Sciatic nerve (tissue), 2 donors: Measurements from ENCODE around the gene RYR2. TPM values are rescaled to one million over a fixed set of nuclear protein-coding genes. Genes with fewer than 3 reads are reported as not detected.

Experiments
- ATAC-seq: fragments of 200-7000 bp; cut with Tn5 transposase; one replicate; pipeline ENCODE4 v1.9.1; 2020; ENCODE audit warnings: mild to moderate bottlenecking, moderate library complexity
- DNase-seq: peaks from one replicate; pipeline ENCODE4 v3.0.0-alpha.2; 2020; ENCODE audit warnings: low spot score
- intact Hi-C: fragments of 100-400 bp; cut with DNase I; formaldehyde crosslinking; loops from one replicate; pipeline ENCODE4 v1.14.2; 2022
- total RNA-seq: library from RNA; stranded (reverse); fragmentation: NEBNext Ultra II Directional; extraction: Animal tissue kit (Norgen Biotek cat#: 25700); gene quantifications from one replicate; pipeline ENCODE4 v1.2.1, GENCODE V29; 2021
- donor health status: DM: no; HTN: no; CAD: no.
- donor health status: DM: no; HTN: no; CAD: no.

RYR2 gene
- total RNA-seq, 1 donor from 2014 or later, result 0.49 TPM

DNA sequence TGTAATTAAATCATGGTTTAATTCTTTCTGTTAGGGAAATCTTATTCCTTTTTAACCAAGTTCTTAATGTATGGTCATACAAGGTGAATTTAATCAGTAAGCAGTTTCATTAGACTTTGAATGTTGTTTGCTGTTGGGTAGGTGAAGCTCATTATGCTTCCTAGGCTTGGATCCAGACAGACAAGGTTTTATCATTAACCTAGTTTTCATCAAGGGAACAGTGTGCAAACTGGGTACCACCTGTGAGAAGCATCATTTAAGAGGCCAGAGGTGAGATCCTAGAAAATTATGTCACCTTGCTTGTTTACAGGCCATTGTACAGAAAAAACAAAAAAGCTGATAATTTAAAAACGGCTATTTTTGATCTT is 130.1 kb downstream of the RYR2 start:
- intact Hi-C loops, result no loop called here
- DNase-seq (no peak), ATAC-seq (no peak)

- no peak for DNase-seq
- intact Hi-C loops, result no loop called here
- no peak for ATAC-seq
These were observed 137.5 kb downstream of the RYR2 start for GRCh38 chr1:237179503-237179902.

DNA sequence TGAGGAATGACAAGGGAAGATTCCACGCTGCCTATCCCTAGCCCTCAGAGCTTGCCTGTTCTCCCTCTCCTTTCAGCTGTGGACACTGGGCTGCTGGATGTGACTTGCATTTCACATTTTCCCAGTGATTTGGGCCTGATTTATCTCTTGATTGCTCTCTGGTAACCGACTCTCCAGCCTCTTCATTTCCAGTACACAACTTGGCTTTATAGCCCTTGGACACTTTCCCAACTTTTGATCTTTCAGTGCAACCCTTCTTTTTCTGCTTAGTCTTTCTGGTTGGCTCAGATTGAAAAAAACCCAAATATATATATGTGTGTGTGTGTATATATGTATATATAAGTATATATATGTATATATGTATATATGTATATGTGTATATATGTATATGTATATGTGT is 138.3 kb downstream of the RYR2 start:
- DNase-seq (no peak), ATAC-seq (no peak)
- intact Hi-C loops, result no loop called here

- DNase-seq, result no peak
These were observed 139.8 kb downstream of the RYR2 start for GRCh38 chr1:237181743-237182317.

DNA sequence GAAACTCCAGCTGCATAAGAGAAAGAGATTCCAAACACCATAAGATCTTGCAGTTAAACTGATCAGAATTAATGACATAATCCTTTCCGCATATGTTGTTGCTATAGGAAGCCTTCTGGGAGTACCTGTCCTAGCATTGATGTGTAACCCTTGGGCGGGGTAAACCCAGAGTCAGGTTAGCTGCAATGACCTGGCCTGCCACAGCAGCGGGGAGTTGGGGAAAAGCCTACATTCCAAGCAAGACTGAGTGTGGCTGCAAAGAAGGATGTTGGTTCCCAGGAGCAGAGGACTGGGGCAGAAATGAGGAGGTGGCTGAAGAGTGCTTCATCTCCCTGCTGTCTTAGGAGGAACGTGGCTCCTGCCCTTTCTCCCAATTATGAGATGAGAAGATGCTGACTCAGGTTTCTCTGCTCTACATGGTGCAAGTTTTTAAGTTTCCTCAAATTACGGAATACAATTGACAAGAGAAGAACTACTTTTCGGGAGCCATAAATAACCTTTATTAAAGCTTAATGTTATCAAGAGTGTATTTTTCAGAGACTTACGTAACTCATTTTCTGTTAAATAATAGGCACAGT is 142.1 kb downstream of the RYR2 start:
- no peak for ATAC-seq
- intact Hi-C loops, result no loop called here

More at GRCh38 chr1:237181743-237182317, 139.8 kb downstream of the RYR2 start:
- ATAC-seq, result no peak
- intact Hi-C loops, result no loop called here

GRCh38 chr1:237186675-237187074 is 144.7 kb downstream of the RYR2 start:
- no peak for DNase-seq
- no peak for ATAC-seq
- intact Hi-C loops, result no loop called here

More for the DNA sequence above, 142.1 kb downstream of the RYR2 start:
- DNase-seq, result no peak

DNA sequence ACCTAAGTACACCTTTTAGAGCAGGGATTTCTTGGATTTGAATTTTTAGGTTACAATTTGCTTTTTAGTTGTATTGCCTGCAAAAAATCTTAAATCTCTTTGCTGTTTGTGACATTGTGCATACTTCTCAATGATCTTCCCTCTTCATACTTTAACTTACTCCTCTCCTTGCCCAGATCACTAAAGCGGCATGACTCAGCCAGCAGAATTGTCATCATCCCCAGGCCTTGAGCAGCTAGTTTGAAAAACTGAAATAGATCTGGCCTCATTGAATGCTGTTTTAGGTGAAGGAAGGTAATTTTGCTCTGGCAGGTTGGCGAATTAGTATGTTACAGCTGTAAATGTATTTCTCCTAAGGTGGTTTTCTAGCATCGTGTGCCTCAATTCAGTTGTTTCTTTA is 145.9 kb downstream of the RYR2 start:
- ATAC-seq (no peak), DNase-seq (no peak)
- intact Hi-C loops, result no loop called here

GRCh38 chr1:237191403-237191802 is 149.4 kb downstream of the RYR2 start:
- no peak for DNase-seq
- intact Hi-C loops, result no loop called here
- ATAC-seq, result no peak

DNA sequence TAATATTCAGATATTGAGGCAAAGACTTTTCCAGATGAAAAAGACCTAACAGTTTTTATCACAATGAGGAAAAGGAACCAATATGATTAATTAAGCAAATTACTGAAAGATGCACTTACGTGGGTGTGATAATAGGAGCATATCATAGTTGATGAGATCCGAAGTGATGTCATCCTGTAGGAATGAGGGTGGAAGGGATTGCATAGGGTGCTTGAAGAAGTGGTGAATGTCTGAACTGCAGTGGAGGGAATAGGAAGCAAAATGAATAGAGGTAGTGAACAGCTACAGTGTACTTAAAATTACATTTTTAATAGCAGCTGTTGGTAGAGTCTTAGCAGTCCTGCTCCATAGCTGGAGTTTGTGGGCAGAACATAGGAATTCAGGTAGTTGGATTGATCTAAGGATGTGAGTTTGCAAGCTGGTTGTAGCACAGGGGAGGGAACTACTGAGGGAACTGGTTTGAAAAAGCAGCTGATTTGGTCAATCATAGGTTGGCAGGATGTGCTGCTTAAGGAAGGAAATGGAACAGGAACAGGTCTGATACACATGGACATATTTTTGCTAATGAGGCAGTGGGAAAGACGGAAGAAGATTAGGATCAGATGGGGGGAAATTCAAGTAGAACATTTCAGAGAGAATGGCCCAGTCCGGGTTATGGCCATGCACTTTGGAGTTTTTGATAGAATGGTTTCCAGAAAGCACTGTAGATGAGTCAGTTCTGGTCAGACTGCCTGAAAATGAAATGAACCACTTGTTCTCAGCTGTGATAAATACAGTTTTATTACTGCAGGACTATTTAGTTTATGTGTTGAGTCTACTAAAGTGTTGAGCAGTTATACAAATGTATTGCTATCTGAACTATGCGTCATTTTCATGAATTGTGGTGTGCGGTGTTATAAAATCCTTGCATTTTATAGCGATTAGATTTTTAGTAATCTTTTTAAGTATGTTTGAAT is 155.8 kb downstream of the RYR2 start:
- DNase-seq (no peak), ATAC-seq (no peak)
- intact Hi-C loops, result no loop called here

GRCh38 chr1:237199026-237199425 is 157.0 kb downstream of the RYR2 start:
- no peak for ATAC-seq
- intact Hi-C loops, result no loop called here
- no peak for DNase-seq

DNA sequence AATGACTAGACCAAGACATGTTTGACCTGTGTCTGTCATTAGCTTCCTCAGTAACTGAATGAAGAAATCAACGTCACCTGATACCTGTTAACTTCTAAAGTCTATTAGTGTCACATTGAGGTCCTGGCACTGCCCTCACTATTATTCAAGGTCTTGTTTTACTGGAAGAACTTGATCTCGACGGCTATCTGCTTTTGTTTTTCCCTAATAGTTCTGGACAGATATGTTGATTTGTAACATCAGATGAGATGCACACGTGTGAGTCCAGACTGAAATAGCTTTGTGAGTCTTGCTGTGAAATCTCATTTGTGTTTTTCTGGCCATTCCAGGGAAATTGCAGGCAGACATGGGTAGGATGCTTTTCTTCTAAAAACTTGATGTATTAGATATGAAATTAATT is 159.2 kb downstream of the RYR2 start:
- intact Hi-C loops, result no loop called here
- DNase-seq, result no peak
- ATAC-seq, result no peak

DNA sequence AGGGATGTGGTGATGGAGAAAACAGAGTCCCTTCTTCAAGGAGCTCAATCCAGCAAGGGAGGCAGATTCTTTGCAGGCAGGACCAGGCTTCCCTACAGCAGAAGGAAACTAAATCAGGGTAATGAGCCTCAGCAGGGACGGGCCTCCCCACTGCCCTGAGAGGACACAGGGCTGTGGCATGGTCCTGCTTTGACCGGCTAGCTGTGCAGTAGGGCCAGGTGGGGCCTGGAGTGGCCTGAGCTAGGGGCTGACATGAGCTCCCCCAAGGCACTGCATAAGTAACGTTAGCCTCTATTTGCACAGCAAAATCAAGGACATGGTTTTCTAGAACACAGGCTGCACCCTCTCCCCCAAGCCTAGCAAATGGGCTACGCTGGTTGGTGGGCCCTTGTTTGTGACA is 162.9 kb downstream of the RYR2 start:
- ATAC-seq (no peak), DNase-seq (no peak)
- intact Hi-C loops, result no loop called here

- DNase-seq (no peak), ATAC-seq (peak; percentile 56)
- intact Hi-C loops, result no loop called here
These were observed 163.5 kb downstream of the RYR2 start for GRCh38 chr1:237205400-237206064.

GRCh38 chr1:237206065-237206414 is 164.1 kb downstream of the RYR2 start:
- ATAC-seq, result no peak

DNA sequence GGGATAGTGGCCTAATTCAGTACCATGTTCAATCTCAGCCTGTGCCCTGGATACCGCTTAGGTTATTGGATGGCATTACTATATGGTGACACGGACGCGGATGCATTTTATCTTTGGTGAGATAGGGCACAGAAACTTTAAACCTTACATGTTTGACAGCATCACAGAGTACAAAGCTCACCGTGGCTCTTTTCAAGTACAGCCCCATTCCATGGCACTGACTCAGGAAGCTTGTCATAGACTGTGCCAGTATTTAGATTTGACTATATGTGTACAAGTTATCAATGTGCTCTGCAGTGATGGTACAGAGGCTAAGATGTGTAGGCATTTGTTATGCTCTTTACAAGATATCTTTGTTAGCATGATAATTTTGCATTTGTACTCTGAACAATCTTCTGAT is 169.0 kb downstream of the RYR2 start:
- intact Hi-C loops, result no loop called here
- DNase-seq (no peak), ATAC-seq (no peak)

More at GRCh38 chr1:237206065-237206414, 164.1 kb downstream of the RYR2 start:
- intact Hi-C loops, result no loop called here
- no peak for DNase-seq

DNA sequence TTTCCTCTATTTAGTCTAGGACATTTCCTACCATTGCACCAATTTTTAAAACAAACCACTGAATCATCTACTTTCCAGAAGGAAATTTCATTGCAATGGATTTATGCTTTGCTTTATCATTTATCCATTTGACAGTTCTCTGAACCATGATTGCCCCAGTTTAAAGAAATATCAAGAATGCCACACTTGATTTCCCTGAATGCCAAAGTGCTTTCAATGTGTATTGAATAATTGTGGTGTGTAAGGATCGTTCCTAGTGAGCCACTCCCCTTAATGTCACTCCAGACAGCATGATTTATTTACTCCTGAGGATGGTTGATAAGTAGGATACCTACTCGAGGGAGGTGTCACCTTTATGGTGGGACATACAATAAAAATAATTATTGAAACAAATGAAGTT is 169.6 kb downstream of the RYR2 start:
- DNase-seq (no peak), ATAC-seq (no peak)
- intact Hi-C loops, result no loop called here

DNA sequence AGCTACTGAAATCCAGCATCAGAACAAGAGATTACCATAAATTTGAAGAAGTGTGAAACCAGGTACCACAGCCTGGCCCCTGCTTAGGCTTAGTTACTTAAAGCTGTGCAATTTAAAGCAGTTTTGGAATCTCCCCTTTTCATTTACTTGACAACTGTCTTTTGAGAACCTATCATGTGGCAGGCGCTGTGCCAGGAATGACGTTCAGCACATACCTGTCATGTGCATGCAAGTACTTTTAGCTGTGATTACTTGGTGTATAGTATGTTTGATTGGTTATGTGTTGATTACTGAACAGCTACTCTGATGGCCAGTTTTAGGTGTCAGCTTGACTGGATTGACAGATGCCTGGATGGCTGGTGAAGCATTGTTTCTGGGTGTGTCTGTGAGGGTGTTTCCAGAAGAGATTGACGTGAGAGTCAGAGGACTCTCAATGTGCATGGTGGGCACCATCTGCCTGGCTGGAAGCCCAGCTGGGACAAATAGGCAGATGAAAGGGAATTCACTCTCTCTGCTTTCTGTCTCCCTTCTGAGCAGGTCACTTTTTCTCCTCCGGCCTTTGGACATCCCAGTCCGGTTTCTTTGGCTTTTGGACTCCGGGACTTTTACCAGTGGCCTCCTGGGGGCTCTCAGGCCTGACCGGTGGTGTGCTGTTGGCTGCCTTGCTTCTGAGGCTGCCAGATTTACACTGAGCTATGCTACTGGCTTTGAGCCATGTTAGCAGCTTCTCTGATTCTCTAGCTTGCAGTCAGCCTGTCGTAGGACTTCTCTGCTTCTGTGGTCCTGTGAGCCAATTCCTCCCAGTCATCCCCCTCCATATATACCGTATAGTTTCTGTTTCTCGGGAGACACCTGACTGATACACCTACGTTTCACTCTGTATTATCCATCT is 178.0 kb downstream of the RYR2 start:
- intact Hi-C loops, result no loop called here
- DNase-seq (no peak), ATAC-seq (no peak)

- no peak for ATAC-seq
- intact Hi-C loops, result no loop called here
- no peak for DNase-seq
These were observed 181.4 kb downstream of the RYR2 start for GRCh38 chr1:237223419-237223818.
